Panc1 (cell line): Measurements from ENCODE around the gene PITX1. TPM values are rescaled to one million over a fixed set of nuclear protein-coding genes. Genes with fewer than 3 reads are reported as not detected.

Source experiments
- ATAC-seq: fragments of 200-7000 bp; cut with Tn5 transposase; 2 replicates; pipeline ENCODE4 v1.9.1; 2020; ENCODE audit warnings: mild to moderate bottlenecking, moderate library complexity
- BruUV-seq: library from RNA; stranded (reverse); fragments of 400-500 nt; replicated peaks from 2 replicates; lab custom pipeline; 2021; lab: Mats Ljungman, UMichigan
- CTCF ChIA-PET: fragments of 300-600 bp; sonication (Branson Sonifier 250); formaldehyde crosslinking; loops from one replicate; lab custom pipeline; 2022; ENCODE audit warnings: antibody characterized with exemption; lab: Charles Lee
- POLR2A ChIA-PET: fragments of 300-600 bp; sonication (Branson Sonifier 250); formaldehyde crosslinking; loops from one replicate; lab custom pipeline; 2022; ENCODE audit warnings: antibody characterized with exemption; lab: Charles Lee
- DNase-seq: peaks from one replicate; pipeline ENCODE4 v3.0.0-alpha.2; 2010; ENCODE audit warnings: low read depth, low spot score
- H3K27ac ChIP-seq: 2 replicates; pipeline ENCODE4 v1.5.1; 2011; ENCODE audit warnings: mild to moderate bottlenecking, low read length, inconsistent platforms
- H3K27me3 ChIP-seq: fragments of 200-500 bp; sonication (Bioruptor generic); 2 replicates; pipeline ENCODE4 v1.6.0; 2014; ENCODE audit warnings: low read length, inconsistent platforms; ENCODE audit not compliant: control insufficient read depth, insufficient read depth
- H3K36me3 ChIP-seq: fragments of 200-500 bp; sonication (Bioruptor generic); 2 replicates; pipeline ENCODE4 v1.5.1; 2014; ENCODE audit warnings: inconsistent platforms, mild to moderate bottlenecking, low read length, moderate library complexity; ENCODE audit not compliant: control insufficient read depth, insufficient read depth
- H3K4me1 ChIP-seq: 2 replicates; pipeline ENCODE4 v1.5.1; 2011; ENCODE audit warnings: inconsistent platforms, mild to moderate bottlenecking, low read length, moderate library complexity; ENCODE audit not compliant: control insufficient read depth, insufficient read depth
- H3K4me3 ChIP-seq, 2 experiments: 2 replicates each; pipeline ENCODE4 v1.5.1; 2011 to 2012; ENCODE audit warnings: low read depth in 2 of 2, low read length in 2 of 2, mild to moderate bottlenecking in 2 of 2, inconsistent platforms in 1 of 2, moderate library complexity in 1 of 2
- H3K9me3 ChIP-seq: fragments of 200-500 bp; sonication (Bioruptor generic); 2 replicates; pipeline ENCODE4 v1.5.1; 2014; ENCODE audit warnings: low read depth, mild to moderate bottlenecking, inconsistent platforms, low read length, moderate library complexity; ENCODE audit not compliant: control insufficient read depth, insufficient read depth
- POLR2AphosphoS5 ChIP-seq: IDR thresholded peaks from 2 replicates; pipeline ENCODE4 v1.6.1; 2012; ENCODE audit warnings: mild to moderate bottlenecking, low read depth, low read length, moderate library complexity
- SIN3A ChIP-seq: IDR thresholded peaks from 2 replicates; pipeline ENCODE4 v1.6.1; 2012; ENCODE audit warnings: low read depth, mild to moderate bottlenecking, low read length, moderate library complexity, borderline replicate concordance; ENCODE audit not compliant: insufficient read depth
- TCF7L2 ChIP-seq: IDR thresholded peaks from 2 replicates; pipeline ENCODE4 v1.6.1; 2011; ENCODE audit warnings: mild to moderate bottlenecking, low read depth, low read length, inconsistent platforms
- in situ Hi-C: cut with HindIII; loops from 2 replicates; pipeline ENCODE4 v1.10.0; 2016; ENCODE audit warnings: low sequenced_read_pairs, low pct_unique_long_range_greater_than_20kb
- intact Hi-C: fragments of 100-400 bp; cut with micrococcal nuclease; formaldehyde crosslinking; loops from one replicate; pipeline ENCODE4 v1.10.0; 2022; ENCODE audit not compliant: unreplicated experiment
- total RNA-seq: library from RNA; stranded (reverse); gene quantifications from one replicate; pipeline ENCODE4 v1.2.1, GENCODE V29; 2021; ENCODE audit not compliant: unreplicated experiment
- TF ChIP-seq, protein P1 (sequence below): fragments of 450-650 bp; IDR thresholded peaks from 2 replicates; pipeline ENCODE4 v1.5.1; 2017; ENCODE audit warnings: mild to moderate bottlenecking
- TF ChIP-seq, protein P2 (sequence below), 2 experiments: IDR thresholded peaks; 2 replicates each; pipeline ENCODE4 v1.6.1; 2011 to 2012; ENCODE audit warnings: low read depth in 2 of 2, control low read depth in 1 of 2, low read length in 1 of 2, mild to moderate bottlenecking in 1 of 2, moderate library complexity in 1 of 2; ENCODE audit not compliant: insufficient read depth in 1 of 2

PITX1 gene
- total RNA-seq, 1 experiment from 2014 or later, result 41.5 TPM

DNA sequence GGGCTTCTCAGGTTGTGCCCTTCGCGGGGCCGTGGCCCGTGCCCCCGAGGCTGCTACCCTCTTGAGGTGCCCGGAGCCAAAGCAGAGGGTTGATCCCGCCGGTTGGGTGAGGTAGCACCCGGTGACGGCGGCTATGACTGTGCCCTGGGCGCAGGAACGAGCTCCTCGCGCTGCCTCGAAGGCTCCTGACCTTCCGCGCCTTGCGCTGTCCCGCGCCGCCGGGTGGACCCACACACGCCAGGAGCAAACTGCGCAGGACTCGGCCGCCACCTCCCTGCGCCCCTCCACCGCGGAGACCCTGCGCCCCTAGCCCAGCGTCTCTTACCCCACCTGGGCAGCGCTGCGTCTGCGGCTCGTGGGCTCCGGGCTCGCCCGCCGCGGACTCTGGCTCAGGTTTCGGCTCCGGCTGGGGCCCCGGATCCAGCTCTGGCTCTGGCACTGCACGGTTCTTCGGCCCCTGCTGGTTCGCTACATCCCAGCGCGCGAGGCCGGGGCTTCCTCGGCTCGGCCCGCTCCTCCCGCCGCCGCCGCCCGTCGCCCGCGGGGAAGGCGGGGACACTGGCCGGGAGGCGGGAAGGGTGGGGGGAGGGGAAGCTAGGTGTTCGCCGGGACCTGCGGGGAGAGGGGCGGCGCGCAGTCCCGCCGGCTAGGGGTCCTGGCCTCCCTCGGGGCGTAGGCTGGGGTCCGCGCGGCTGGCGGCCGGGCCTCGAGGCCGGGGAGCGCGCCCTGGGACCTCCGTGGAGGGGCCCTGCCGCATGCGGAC lies 5.4 kb upstream of the PITX1 start:
- no peaks in the 10 kb centered on the region; the same call in 1 of the 2 replicates for H3K27me3 ChIP-seq

DNA sequence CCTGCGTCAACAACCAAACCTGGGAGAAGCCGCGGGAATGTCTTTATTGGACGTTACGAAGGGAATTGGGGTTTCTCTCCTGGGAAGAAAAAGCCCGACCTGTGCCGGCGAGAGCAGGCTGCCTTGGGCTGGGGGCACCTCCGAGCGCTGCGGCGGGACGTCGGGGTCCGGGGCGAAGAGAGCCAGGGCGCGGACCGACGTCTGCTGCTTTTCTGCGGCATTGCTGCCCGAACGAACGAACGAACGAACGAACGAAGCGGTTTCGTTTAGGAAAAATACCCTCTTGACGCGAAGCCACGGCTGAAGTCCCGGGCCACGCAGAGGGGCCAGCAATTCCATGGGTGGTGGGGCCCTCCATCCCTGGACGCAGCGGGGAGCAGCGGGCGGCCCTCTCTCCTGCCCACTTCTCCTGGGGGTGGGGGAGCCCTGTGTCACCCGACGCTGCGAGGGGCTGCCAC lies 4.8 kb upstream of the PITX1 start:
- H3K27ac ChIP-seq, result no peak overlapping the region
- H3K4me1 ChIP-seq, result peaks cover 13% of the 10 kb centered on the region
- intact Hi-C loops (no loop called here), in situ Hi-C loops (no loop called here)
- TF ChIP-seq, protein P1, sequence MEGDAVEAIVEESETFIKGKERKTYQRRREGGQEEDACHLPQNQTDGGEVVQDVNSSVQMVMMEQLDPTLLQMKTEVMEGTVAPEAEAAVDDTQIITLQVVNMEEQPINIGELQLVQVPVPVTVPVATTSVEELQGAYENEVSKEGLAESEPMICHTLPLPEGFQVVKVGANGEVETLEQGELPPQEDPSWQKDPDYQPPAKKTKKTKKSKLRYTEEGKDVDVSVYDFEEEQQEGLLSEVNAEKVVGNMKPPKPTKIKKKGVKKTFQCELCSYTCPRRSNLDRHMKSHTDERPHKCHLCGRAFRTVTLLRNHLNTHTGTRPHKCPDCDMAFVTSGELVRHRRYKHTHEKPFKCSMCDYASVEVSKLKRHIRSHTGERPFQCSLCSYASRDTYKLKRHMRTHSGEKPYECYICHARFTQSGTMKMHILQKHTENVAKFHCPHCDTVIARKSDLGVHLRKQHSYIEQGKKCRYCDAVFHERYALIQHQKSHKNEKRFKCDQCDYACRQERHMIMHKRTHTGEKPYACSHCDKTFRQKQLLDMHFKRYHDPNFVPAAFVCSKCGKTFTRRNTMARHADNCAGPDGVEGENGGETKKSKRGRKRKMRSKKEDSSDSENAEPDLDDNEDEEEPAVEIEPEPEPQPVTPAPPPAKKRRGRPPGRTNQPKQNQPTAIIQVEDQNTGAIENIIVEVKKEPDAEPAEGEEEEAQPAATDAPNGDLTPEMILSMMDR, result no peak
- TF ChIP-seq POLR2AphosphoS5 (no peak), SIN3A (no peak), TCF7L2 (no peak)
- TF ChIP-seq, protein P2, sequence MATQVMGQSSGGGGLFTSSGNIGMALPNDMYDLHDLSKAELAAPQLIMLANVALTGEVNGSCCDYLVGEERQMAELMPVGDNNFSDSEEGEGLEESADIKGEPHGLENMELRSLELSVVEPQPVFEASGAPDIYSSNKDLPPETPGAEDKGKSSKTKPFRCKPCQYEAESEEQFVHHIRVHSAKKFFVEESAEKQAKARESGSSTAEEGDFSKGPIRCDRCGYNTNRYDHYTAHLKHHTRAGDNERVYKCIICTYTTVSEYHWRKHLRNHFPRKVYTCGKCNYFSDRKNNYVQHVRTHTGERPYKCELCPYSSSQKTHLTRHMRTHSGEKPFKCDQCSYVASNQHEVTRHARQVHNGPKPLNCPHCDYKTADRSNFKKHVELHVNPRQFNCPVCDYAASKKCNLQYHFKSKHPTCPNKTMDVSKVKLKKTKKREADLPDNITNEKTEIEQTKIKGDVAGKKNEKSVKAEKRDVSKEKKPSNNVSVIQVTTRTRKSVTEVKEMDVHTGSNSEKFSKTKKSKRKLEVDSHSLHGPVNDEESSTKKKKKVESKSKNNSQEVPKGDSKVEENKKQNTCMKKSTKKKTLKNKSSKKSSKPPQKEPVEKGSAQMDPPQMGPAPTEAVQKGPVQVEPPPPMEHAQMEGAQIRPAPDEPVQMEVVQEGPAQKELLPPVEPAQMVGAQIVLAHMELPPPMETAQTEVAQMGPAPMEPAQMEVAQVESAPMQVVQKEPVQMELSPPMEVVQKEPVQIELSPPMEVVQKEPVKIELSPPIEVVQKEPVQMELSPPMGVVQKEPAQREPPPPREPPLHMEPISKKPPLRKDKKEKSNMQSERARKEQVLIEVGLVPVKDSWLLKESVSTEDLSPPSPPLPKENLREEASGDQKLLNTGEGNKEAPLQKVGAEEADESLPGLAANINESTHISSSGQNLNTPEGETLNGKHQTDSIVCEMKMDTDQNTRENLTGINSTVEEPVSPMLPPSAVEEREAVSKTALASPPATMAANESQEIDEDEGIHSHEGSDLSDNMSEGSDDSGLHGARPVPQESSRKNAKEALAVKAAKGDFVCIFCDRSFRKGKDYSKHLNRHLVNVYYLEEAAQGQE (IDR thresholded peaks at IDR 0.05; ENCODE audit: insufficient read depth in 1 of 2, low read depth in 2 of 2, low read length in 1 of 2), result no peak
- ATAC-seq, result no peak
- CTCF ChIA-PET, result interaction anchor here (0.8 kb wide), 1 partner anchor 26 kb away, joined by 3 read pairs; no protein-coding TSS in a partner anchor
- POLR2A ChIA-PET, result no interaction called here
- H3K4me3 ChIP-seq, result peak overlapping the region in 1 of 2 experiments; percentile 47; a peak in 1 of 4 replicates
- no peak for DNase-seq
- BruUV-seq, result no TSS peak
- H3K9me3 ChIP-seq, result no peaks in the 10 kb centered on the region
- H3K27me3 ChIP-seq, result no peaks in the 10 kb centered on the region; the same call in 1 of the 2 replicates
- H3K36me3 ChIP-seq, result no peaks in the 10 kb centered on the region

More for the DNA sequence above, 5.4 kb upstream of the PITX1 start:
- in situ Hi-C loops, result no loop called here
- POLR2A ChIA-PET, result no interaction called here
- DNase-seq (no peak), ATAC-seq (peak; percentile 52)
- intact Hi-C loops, result no loop called here
- Histone ChIP-seq H3K36me3 (no peaks in the 10 kb centered on the region), H3K4me3 (peak overlapping the region; percentile 37 to 47), H3K4me1 (peaks cover 12% of the 10 kb centered on the region), H3K9me3 (no peaks in the 10 kb centered on the region), H3K27ac (no peak overlapping the region)
- BruUV-seq, result no TSS peak
- CTCF ChIA-PET, result interaction anchor here (0.8 kb wide), 1 partner anchor 26 kb away, joined by 3 read pairs; no protein-coding TSS in a partner anchor
- TF ChIP-seq, protein P2 (IDR thresholded peaks at IDR 0.05; ENCODE audit: insufficient read depth in 1 of 2, low read depth in 2 of 2, low read length in 1 of 2), result no peak
- TF ChIP-seq, protein P1, result no peak
- no peak for TF ChIP-seq SIN3A
- TF ChIP-seq TCF7L2, result no peak
- TF ChIP-seq POLR2AphosphoS5, result no peak
